IPS-NIHi7 (cell line): Measurements from ENCODE around the gene NPBWR2.
"Not testable (repeated sequence)": the region's sequence is repeated elsewhere in the genome, so short reads cannot be mapped to it uniquely, and the experiment has no call there.

Experiments used
- DNase-seq: peaks from one replicate; pipeline ENCODE4 v3.0.0; 2012; ENCODE audit warnings: mixed read lengths; ENCODE audit errors: extremely low spot score

The NPBWR2 gene

GRCh38 chr20:64103871-64104666, 3.3 kb downstream of the NPBWR2 start:
- no peak for DNase-seq

- DNase-seq: peak; percentile 61
Observed at GRCh38 chr20:64102647-64103354, 4.6 kb downstream of the NPBWR2 start.

- peak; percentile 93 for DNase-seq
Observed at GRCh38 chr20:64101731-64102621, 5.4 kb downstream of the NPBWR2 start.

GRCh38 chr20:64100946-64101688, 6.2 kb downstream of the NPBWR2 start:
- DNase-seq: no peak

DNA sequence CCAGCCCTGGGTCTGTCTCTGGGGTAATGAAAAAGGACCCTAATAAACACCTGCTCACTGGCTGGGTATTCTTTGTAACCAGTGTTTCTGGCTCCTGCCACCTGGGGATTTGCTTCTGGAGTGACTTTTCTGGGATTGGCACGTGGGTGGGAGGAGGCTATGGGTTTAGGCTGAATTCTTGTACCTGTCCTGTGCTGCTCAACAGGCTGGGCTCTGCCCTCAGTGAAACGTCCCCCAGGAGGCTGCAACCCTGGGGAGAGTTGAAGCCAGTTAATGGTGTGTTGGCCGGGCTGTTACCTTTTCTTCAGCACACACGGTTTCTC, 6.8 kb downstream of the NPBWR2 start:
- no peak for DNase-seq

DNA sequence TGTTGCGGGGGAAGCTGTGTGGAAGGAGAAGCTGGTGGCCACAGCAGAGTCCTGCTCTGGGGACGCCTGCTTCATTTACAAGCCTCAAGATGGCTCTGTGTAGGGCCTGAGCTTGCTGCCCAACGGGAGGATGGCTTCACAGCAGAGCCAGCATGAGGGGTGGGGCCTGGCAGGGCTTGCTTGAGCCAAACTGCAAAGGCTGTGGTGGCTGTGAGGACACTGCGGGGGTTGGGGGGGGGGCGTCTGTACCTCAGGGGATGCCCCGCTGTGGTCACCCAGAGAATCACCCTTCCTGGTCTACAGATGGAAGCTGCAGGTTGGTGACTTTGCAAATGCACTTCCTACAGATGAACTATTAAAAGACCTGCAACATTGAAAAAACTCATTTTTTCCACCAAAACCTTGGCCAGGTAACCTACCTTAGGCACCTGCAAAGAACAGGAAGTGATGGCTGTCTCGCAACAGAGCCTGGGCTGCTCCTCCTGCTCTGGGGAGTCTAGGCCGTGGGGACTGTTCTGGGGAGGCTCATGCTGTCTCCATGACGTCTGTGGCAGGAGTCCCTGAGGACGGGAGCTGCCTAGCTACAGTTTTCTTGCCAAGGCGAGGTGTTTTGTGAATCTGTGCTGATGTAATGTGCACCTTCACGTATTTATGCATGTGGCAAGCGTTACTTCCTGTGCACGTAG, 7.3 kb downstream of the NPBWR2 start:
- DNase-seq: no peak

DNA sequence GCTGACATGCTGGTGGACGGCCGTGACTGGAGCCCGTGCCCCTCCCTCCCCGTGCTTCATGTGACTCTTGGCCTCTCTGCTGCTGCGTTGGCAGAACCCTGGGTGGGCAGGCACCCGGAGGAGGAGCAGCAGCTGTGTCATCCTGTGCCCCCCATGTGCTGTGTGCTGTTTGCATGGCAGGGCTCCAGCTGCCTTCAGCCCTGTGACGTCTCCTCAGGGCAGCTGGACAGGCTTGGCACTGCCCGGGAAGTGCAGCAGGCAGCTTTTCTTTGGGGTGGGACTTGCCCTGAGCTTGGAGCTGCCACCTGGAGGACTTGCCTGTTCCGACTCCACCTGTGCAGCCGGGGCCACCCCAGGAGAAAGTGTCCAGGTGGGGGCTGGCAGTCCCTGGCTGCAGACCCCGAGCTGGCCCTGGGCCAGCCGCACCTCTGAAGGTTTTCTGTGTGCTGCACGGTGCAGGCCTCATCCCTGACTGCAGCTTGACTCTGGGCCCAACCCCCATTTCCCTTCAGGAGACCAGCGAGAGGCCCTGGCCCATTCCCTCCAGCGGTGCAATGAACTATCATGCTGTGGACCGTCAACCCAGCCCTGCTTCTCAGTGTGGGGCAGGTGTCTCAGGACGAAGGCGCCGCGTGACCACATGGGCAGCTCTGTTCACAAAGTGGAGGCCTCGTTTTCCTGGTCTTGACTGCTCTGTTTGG, 8.1 kb downstream of the NPBWR2 start:
- DNase-seq: no peak

- DNase-seq: no peak
Observed at GRCh38 chr20:64098471-64099013, 8.8 kb downstream of the NPBWR2 start.

GRCh38 chr20:64096535-64096934, 10.8 kb downstream of the NPBWR2 start:
- DNase-seq: no peak

GRCh38 chr20:64095927-64096326, 11.4 kb downstream of the NPBWR2 start:
- DNase-seq: no peak

DNA sequence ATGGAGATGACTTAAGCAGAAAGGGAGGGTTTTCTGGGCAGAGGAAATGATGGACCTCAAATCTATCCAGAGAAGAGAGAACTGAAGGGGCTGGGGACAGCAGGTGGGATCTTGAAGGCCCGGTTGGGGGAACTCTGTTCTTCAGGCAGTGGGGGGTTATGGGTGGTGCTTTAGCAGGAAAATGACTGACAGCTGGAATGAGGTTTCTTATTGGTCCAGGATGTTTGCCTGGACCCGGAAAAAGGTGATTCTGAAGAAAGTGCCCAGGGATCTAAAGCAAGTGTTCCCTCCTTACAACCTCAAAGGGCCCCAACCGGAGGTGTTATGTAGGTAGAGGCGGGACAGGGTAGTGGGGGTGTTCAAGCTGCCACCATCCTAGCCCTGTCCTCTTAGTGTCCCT, 11.9 kb downstream of the NPBWR2 start:
- no peak for DNase-seq

GRCh38 chr20:64093013-64093503, 14.3 kb downstream of the NPBWR2 start:
- peak; percentile 40 for DNase-seq

DNA sequence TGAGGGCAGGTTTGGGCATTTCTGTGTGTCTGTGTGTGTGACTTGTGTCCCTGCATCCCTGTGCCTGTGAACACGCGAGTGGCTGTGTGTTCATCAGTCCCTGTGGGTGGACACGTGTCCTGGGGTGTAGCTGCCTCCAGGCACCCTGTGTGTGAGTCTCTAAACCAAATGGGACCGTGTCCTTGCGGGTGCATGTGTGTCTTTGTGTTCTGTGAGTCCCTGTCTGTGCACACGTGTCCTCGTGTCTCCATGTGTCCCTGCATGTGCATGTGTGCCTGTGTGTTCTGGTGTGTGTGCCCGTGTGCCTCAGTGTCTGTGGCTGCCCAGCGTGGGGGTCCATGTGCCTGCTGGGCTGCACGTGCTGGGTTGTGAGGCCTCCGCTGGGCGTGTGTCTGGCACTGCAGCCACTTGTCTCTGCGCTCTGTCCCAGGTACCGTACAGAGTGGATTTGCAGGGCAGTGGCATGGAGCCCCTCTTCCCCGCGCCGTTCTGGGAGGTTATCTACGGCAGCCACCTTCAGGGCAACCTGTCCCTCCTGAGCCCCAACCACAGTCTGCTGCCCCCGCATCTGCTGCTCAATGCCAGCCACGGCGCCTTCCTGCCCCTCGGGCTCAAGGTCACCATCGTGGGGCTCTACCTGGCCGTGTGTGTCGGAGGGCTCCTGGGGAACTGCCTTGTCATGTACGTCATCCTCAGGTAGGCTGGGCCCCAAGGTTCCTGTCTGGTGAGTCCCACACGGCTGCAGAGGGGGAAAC, 14.9 kb downstream of the NPBWR2 start:
- DNase-seq: no peak

DNA sequence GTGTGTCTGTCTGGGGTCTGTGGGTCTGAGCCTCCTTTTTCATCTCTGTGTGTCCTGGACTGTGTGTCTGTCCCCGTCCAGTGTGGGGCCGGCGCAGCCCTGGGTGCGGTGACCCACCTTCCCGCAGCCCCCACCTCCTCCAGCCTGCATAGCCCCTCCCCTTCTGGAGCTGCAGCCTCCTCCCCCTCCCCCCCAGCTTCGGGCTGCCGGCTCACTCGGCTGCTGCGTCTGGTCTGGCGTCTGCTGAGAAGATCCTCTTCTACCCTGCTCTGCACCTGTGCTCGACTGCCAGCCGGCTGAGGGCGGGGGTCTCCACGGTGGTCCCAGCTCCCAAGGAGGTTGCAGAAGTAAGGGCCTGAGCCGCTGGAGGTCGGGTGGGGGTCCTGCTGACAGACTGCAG, 15.6 kb downstream of the NPBWR2 start:
- DNase-seq: peak; percentile 46

GRCh38 chr20:64091340-64091739, 16.0 kb downstream of the NPBWR2 start:
- DNase-seq: no peak

DNA sequence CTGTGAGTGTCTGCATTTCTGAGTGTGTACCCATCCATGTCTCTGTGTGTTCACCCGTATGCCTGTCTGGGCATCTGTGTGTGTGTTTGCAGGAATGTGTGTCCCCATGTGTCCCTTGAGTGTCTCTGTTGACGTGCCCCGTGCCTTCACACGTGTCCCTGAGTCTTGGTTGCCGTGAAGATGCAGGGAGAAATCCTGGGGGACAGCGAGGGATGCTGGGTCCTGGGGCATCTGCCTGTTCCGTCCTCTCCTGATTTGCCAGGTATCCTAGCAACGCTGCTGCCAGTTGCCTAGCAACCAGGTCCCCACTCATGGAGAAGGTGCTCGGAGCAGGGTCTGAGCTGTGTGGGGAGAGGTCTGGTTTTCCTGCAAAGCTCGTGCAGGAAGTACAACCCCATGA, 17.2 kb downstream of the NPBWR2 start:
- DNase-seq: no peak

DNA sequence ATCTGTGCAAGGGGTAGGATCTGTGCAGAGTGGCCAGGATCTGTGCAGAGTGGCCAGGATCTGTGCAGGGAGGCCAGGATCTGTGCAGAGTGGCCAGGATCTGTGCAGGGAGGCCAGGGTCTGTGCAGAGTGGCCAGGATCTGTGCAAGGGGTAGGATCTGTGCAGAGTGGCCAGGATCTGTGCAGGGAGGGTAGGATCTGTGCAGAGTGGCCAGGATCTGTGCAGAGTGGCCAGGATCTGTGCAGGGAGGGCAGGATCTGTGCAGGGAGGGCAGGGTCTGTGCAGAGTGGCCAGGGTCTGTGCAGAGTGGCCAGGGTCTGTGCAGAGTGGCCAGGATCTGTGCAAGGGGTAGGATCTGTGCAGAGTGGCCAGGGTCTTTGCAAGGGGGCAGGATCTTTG, 18.8 kb downstream of the NPBWR2 start:
- not testable (repeated sequence) for DNase-seq

DNA sequence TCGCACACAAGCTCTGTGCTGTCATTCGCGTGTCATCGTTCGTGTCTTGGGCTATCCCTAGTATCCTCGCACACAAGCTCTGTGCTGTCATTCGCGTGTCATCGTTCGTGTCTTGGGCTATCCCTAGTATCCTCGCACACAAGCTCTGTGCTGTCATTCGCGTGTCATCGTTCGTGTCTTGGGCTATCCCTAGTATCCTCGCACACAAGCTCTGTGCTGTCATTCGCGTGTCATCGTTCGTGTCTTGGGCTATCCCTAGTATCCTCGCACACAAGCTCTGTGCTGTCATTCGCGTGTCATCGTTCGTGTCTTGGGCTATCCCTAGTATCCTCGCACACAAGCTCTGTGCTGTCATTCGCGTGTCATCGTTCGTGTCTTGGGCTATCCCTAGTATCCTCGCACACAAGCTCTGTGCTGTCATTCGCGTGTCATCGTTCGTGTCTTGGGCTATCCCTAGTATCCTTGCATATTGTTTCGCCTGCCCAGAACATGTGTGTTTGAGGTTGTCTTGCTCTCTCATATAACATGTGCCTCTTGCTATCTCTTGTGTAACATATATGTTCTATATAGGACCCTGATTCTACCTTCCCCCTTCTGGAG, 20.0 kb downstream of the NPBWR2 start:
- DNase-seq: not testable (repeated sequence)

DNA sequence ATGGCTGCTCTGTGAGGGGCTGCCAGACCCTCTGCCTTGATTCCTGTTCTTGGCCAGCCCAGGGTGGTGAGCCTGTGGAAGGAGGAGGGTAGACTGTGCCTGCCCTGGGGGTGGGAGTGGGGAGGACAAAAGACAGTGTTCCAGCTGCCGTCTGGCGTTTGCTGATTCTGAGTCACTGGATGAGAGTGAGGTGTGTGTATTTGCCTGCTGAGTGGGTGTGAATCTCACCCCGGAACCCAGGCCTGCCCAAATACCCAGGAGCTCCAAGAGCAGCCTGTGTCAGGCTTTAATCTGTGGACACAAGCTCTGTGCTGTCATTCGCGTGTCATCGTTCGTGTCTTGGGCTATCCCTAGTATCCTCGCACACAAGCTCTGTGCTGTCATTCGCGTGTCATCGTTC, 20.6 kb downstream of the NPBWR2 start:
- DNase-seq: no peak
